NT2/D1 (cell line): Measurements from ENCODE around the gene VAV3.

ENCODE experiments used
- DNase-seq: peaks from one replicate; pipeline ENCODE4 v3.0.0-alpha.2; 2011; ENCODE audit warnings: low read depth, low spot score
- H3K27me3 ChIP-seq: 2 replicates; pipeline ENCODE4 v1.6.0; 2011; ENCODE audit warnings: mild to moderate bottlenecking; ENCODE audit not compliant: insufficient read length, insufficient read depth
- H3K36me3 ChIP-seq: 2 replicates; pipeline ENCODE4 v1.6.1; 2011; ENCODE audit warnings: mild to moderate bottlenecking, low read length, mixed read lengths; ENCODE audit not compliant: insufficient read depth, insufficient read length
- H3K4me1 ChIP-seq: 2 replicates; pipeline ENCODE4 v1.5.1; 2011; ENCODE audit not compliant: insufficient read depth, insufficient read length
- H3K4me3 ChIP-seq: 2 replicates; pipeline ENCODE4 v1.5.1; 2011; ENCODE audit warnings: low read depth; ENCODE audit not compliant: insufficient read length
- H3K9ac ChIP-seq: 2 replicates; pipeline ENCODE4 v1.6.0; 2011; ENCODE audit warnings: low read depth; ENCODE audit not compliant: insufficient read length
- H3K9me3 ChIP-seq: 2 replicates; pipeline ENCODE4 v1.5.1; 2011; ENCODE audit warnings: mild to moderate bottlenecking, low read length; ENCODE audit not compliant: insufficient read depth
- SUZ12 ChIP-seq: IDR thresholded peaks from 2 replicates; pipeline ENCODE4 v1.6.1; 2011; ENCODE audit not compliant: insufficient read length, insufficient read depth; ENCODE audit errors: extremely low read depth
- YY1 ChIP-seq: IDR thresholded peaks from 2 replicates; pipeline ENCODE4 v1.6.1; 2011; ENCODE audit not compliant: insufficient read length, insufficient read depth
- ZNF274 ChIP-seq: IDR thresholded peaks from 2 replicates; pipeline ENCODE4 v1.6.1; 2011; ENCODE audit warnings: mild to moderate bottlenecking, low read depth, low read length

The VAV3 gene

DNA sequence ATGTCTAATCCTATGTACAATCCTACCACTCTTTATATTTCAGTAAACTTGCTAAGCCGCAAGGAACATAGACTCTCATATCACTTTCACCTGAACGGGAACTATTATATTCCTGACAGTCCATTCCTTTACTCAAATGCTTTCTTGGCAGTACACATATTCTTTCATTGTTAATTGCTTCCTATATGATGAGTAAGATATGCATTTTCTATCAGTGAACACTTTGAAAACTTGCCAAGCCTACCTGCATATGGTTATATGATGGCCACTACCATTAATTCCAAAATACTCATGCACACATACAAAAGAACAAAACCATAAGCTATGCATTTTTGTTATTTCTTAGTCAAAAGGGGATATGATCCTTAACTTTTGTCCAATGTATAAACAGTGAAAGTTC lies 341.5 kb downstream of the VAV3 start:
- Histone ChIP-seq H3K36me3 (no peaks in the 10 kb centered on the region), H3K4me1 (no peaks in the 10 kb centered on the region), H3K27me3 (no peaks in the 10 kb centered on the region), H3K4me3 (no peak overlapping the region), H3K9ac (no peak overlapping the region), H3K9me3 (no peaks in the 10 kb centered on the region)
- no peak for TF ChIP-seq SUZ12
- TF ChIP-seq ZNF274 = no peak
- no peak for TF ChIP-seq YY1
- DNase-seq = no peak

GRCh38 chr1:107622966-107623365 lies 342.0 kb downstream of the VAV3 start:
- Histone ChIP-seq H3K4me3 (no peak overlapping the region), H3K36me3 (no peaks in the 10 kb centered on the region)
- no peak for DNase-seq

GRCh38 chr1:107622535-107622934 lies 342.4 kb downstream of the VAV3 start:
- no peak for DNase-seq
- Histone ChIP-seq H3K4me1 (no peaks in the 10 kb centered on the region), H3K9ac (no peak overlapping the region), H3K9me3 (no peaks in the 10 kb centered on the region), H3K36me3 (no peaks in the 10 kb centered on the region), H3K4me3 (no peak overlapping the region), H3K27me3 (no peaks in the 10 kb centered on the region)
- no peak for TF ChIP-seq YY1
- TF ChIP-seq SUZ12 = no peak
- no peak for TF ChIP-seq ZNF274

More at GRCh38 chr1:107622966-107623365, 342.0 kb downstream of the VAV3 start:
- Histone ChIP-seq H3K9ac (no peak overlapping the region), H3K4me1 (no peaks in the 10 kb centered on the region), H3K9me3 (no peaks in the 10 kb centered on the region), H3K27me3 (no peaks in the 10 kb centered on the region)
- no peak for TF ChIP-seq ZNF274
- no peak for TF ChIP-seq SUZ12
- no peak for TF ChIP-seq YY1

GRCh38 chr1:107620753-107621152 lies 344.2 kb downstream of the VAV3 start:
- no peaks in the 10 kb centered on the region for H3K27me3 ChIP-seq
- TF ChIP-seq ZNF274 (no peak), SUZ12 (no peak)
- H3K4me1 ChIP-seq = no peaks in the 10 kb centered on the region
- no peak overlapping the region for H3K4me3 ChIP-seq
- H3K36me3 ChIP-seq = no peaks in the 10 kb centered on the region
- no peak overlapping the region for H3K9ac ChIP-seq
- DNase-seq = no peak
- no peaks in the 10 kb centered on the region for H3K9me3 ChIP-seq

- H3K9me3 ChIP-seq = no peaks in the 10 kb centered on the region
- no peaks in the 10 kb centered on the region for H3K4me1 ChIP-seq
- TF ChIP-seq SUZ12 (no peak), YY1 (no peak), ZNF274 (no peak)
- DNase-seq = no peak
- no peak overlapping the region for H3K9ac ChIP-seq
- no peaks in the 10 kb centered on the region for H3K36me3 ChIP-seq
- no peaks in the 10 kb centered on the region for H3K27me3 ChIP-seq
- H3K4me3 ChIP-seq = no peak overlapping the region
Measured at GRCh38 chr1:107618539-107618938, 346.4 kb downstream of the VAV3 start.

GRCh38 chr1:107617921-107618320 lies 347.1 kb downstream of the VAV3 start:
- Histone ChIP-seq H3K9ac (no peak overlapping the region), H3K27me3 (no peaks in the 10 kb centered on the region), H3K4me3 (no peak overlapping the region), H3K4me1 (no peaks in the 10 kb centered on the region), H3K9me3 (no peaks in the 10 kb centered on the region), H3K36me3 (no peaks in the 10 kb centered on the region)
- no peak for TF ChIP-seq ZNF274
- no peak for TF ChIP-seq YY1
- TF ChIP-seq SUZ12 = no peak
- no peak for DNase-seq

DNA sequence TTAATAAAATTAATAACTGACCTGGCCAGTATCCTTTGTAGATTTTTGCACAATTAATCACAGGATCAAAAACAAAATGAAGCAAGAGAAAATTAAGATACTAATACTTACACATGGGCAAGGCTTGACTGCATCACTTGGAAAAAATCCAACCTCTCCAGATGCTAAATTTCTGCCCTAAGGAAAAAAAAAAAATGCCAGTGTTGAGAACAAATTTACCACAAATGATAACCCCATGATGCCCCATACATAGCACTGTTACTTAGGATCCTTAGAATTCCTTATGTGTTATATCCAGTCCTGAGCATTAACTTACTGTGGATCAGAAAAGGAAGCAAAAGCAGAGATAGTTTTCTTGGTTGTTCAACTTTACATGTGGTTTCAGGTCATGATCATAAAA lies 347.5 kb downstream of the VAV3 start:
- Histone ChIP-seq H3K9ac (no peak overlapping the region), H3K4me1 (no peaks in the 10 kb centered on the region), H3K36me3 (no peaks in the 10 kb centered on the region), H3K9me3 (no peaks in the 10 kb centered on the region), H3K4me3 (no peak overlapping the region), H3K27me3 (no peaks in the 10 kb centered on the region)
- TF ChIP-seq ZNF274 (no peak), YY1 (no peak), SUZ12 (no peak)
- no peak for DNase-seq

- no peaks in the 10 kb centered on the region for H3K4me1 ChIP-seq
- H3K4me3 ChIP-seq = no peak overlapping the region
- TF ChIP-seq ZNF274 (no peak), YY1 (no peak), SUZ12 (no peak)
- H3K36me3 ChIP-seq = no peaks in the 10 kb centered on the region
- no peaks in the 10 kb centered on the region for H3K9me3 ChIP-seq
- H3K27me3 ChIP-seq = no peaks in the 10 kb centered on the region
- no peak for DNase-seq
- H3K9ac ChIP-seq = no peak overlapping the region
Measured at GRCh38 chr1:107609808-107610207, 355.2 kb downstream of the VAV3 start.
